Measurements from ENCODE around the gene TMPRSS13. TPM values are rescaled to one million over a fixed set of nuclear protein-coding genes. Genes with fewer than 3 reads are reported as not detected.

Gene TMPRSS13
- total and polyA plus RNA-seq, 2 donors from 2014 or later = 1.2 to 1.9 TPM

GRCh38 chr11:117931971-117932370 lies 2.8 kb upstream of the TMPRSS13 start:
- Histone ChIP-seq H3K36me3 (ENCODE audit: control insufficient read depth in 2 of 3, insufficient read depth in 3 of 3, low read length in 3 of 3) (no peaks in the 10 kb centered on the region), H3K27me3 (ENCODE audit: control insufficient read depth, insufficient read depth, low read length) (no peaks in the 10 kb centered on the region), H3K9me3 (ENCODE audit: control insufficient read depth in 2 of 3, insufficient read depth in 1 of 3, low read length in 3 of 3) (no peaks in the 10 kb centered on the region), H3K27ac (ENCODE audit: low read depth in 2 of 2, low read length in 2 of 2) (no peak overlapping the region), H3K4me1 (ENCODE audit: control insufficient read depth in 2 of 3, insufficient read depth in 2 of 3, low read depth in 1 of 3, low read length in 3 of 3) (no peaks in the 10 kb centered on the region), H3K4me3 (ENCODE audit: low read length in 3 of 3) (no peak overlapping the region), H3K9ac (ENCODE audit: low read length in 3 of 3) (no peak overlapping the region)
- FAIRE-seq (no peak), DNase-seq (peak in 3 of 5 donors; percentile 31 to 64 (median 61))
- TF ChIP-seq CTCF (IDR thresholded peaks at IDR 0.05; ENCODE audit: borderline replicate concordance, extremely low read depth, insufficient read depth) = no peak
- intact Hi-C loops (cut with DNase I) = no loop called here

GRCh38 chr11:117931331-117931950 lies 2.2 kb upstream of the TMPRSS13 start:
- no peak for TF ChIP-seq CTCF (IDR thresholded peaks at IDR 0.05; ENCODE audit: borderline replicate concordance, extremely low read depth, insufficient read depth)
- Histone ChIP-seq H3K4me1 (ENCODE audit: control insufficient read depth in 2 of 3, insufficient read depth in 2 of 3, low read depth in 1 of 3, low read length in 3 of 3) (no peaks in the 10 kb centered on the region), H3K36me3 (ENCODE audit: control insufficient read depth in 2 of 3, insufficient read depth in 3 of 3, low read length in 3 of 3) (no peaks in the 10 kb centered on the region), H3K9ac (ENCODE audit: low read length in 3 of 3) (no peak overlapping the region), H3K9me3 (ENCODE audit: control insufficient read depth in 2 of 3, insufficient read depth in 1 of 3, low read length in 3 of 3) (no peaks in the 10 kb centered on the region), H3K4me3 (ENCODE audit: low read length in 3 of 3) (no peak overlapping the region), H3K27me3 (ENCODE audit: control insufficient read depth, insufficient read depth, low read length) (no peaks in the 10 kb centered on the region), H3K27ac (ENCODE audit: low read depth in 2 of 2, low read length in 2 of 2) (no peak overlapping the region)
- DNase-seq (peak in 1 of 5 donors; percentile 62), FAIRE-seq (no peak)
- intact Hi-C loops (cut with DNase I) = no loop called here

DNA sequence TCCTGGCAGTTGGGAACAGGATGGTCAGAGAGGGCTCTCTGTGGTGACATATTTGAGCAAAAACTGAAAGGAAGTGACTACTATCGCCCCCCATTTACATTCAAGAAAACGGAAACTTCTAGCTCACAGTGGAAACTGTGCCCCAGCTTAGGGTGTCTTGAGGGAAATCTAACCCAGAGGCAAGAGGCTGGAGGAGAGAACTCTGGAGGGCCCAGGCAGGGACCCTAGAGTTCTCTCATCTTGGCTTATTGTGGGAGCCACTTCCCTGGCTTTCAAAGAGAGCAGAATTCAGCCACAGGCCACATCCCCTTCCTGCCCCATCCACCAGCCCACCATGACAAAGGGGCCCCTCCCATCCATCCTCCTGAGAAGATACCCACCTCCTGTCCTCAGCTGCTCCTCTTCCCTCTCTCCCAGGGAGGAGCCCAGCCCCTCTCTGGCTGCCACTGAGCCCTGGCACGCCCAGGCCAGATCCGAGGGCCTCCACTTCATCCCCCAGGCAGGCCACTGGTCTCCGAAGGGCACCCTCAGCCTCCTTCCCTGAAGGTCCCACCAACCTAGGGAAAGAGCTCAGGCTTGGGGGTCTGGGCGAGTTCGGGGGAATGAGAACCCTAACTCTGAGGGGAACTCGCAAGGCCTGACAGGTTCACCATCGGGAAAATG lies 1.6 kb upstream of the TMPRSS13 start:
- no peak overlapping the region for H3K9ac ChIP-seq (ENCODE audit: low read length in 3 of 3)
- H3K27ac ChIP-seq (ENCODE audit: low read depth in 2 of 2, low read length in 2 of 2) = no peak overlapping the region
- H3K36me3 ChIP-seq (ENCODE audit: control insufficient read depth in 2 of 3, insufficient read depth in 3 of 3, low read length in 3 of 3) = no peaks in the 10 kb centered on the region
- intact Hi-C loops (cut with DNase I) = no loop called here
- DNase-seq (peak in 1 of 5 donors; percentile 48), FAIRE-seq (no peak)
- no peaks in the 10 kb centered on the region for H3K27me3 ChIP-seq (ENCODE audit: control insufficient read depth, insufficient read depth, low read length)
- no peaks in the 10 kb centered on the region for H3K9me3 ChIP-seq (ENCODE audit: control insufficient read depth in 2 of 3, insufficient read depth in 1 of 3, low read length in 3 of 3)
- no peaks in the 10 kb centered on the region for H3K4me1 ChIP-seq (ENCODE audit: control insufficient read depth in 2 of 3, insufficient read depth in 2 of 3, low read depth in 1 of 3, low read length in 3 of 3)
- no peak overlapping the region for H3K4me3 ChIP-seq (ENCODE audit: low read length in 3 of 3)
- no peak for TF ChIP-seq CTCF (IDR thresholded peaks at IDR 0.05; ENCODE audit: borderline replicate concordance, extremely low read depth, insufficient read depth)

Measured in kidney (tissue), 14 donors.